Naive thymus-derived CD4-positive, alpha-beta T cell (primary cell): ENCODE measurements around the gene STX7. TPM values are rescaled to one million over a fixed set of nuclear protein-coding genes. Genes with fewer than 3 reads are reported as not detected.

Source experiments
- ATAC-seq: fragments of 150-1000 bp; cut with Tn5 transposase; 2 replicates; pipeline ENCODE4 v1.10.0; 2021; ENCODE audit warnings: mild to moderate bottlenecking, moderate library complexity
- CTCF ChIA-PET: fragments of 350-600 bp; sonication (Branson Sonifier 250); formaldehyde crosslinking; loops from one replicate; lab custom pipeline; 2021; ENCODE audit warnings: antibody characterized with exemption; lab: Charles Lee
- POLR2A ChIA-PET: fragments of 350-600 bp; sonication (Branson Sonifier 250); formaldehyde crosslinking; loops from one replicate; lab custom pipeline; 2021; ENCODE audit warnings: antibody characterized with exemption, inconsistent platforms; lab: Charles Lee
- DNase-seq, 9 donors: peaks; one replicate each; pipeline versions ENCODE4 v3.0.0 to v3.0.0-alpha.2; 2020 to 2022; ENCODE audit warnings: mixed read lengths in 1 of 9
- H3K27ac ChIP-seq: one replicate; pipeline ENCODE4 v1.7.0; 2013; ENCODE audit warnings: mild to moderate bottlenecking, low read depth, low read length, moderate library complexity
- H3K27me3 ChIP-seq, 2 donors: one replicate each; pipeline ENCODE4 v1.7.0; 2013; ENCODE audit warnings: low read length in 2 of 2, mild to moderate bottlenecking in 2 of 2, moderate library complexity in 2 of 2; ENCODE audit not compliant: control insufficient read depth in 2 of 2, insufficient read depth in 2 of 2
- H3K36me3 ChIP-seq, 3 experiments: 1 replicate in 2 of 3; 2 replicates in 1 of 3; pipeline ENCODE4 v1.7.0; 2013; ENCODE audit warnings: low read length in 3 of 3, mild to moderate bottlenecking in 3 of 3, moderate library complexity in 1 of 3; ENCODE audit not compliant: insufficient read depth in 3 of 3, control insufficient read depth in 2 of 3
- H3K4me1 ChIP-seq, 2 donors: one replicate each; pipeline ENCODE4 v1.7.0; 2013; ENCODE audit warnings: low read length in 2 of 2, mild to moderate bottlenecking in 2 of 2, moderate library complexity in 1 of 2; ENCODE audit not compliant: control insufficient read depth in 2 of 2, insufficient read depth in 2 of 2
- H3K4me3 ChIP-seq: 2 replicates; pipeline ENCODE4 v1.7.0; 2013; ENCODE audit warnings: mild to moderate bottlenecking, low read length
- H3K9me3 ChIP-seq, 3 experiments: 1 replicate in 2 of 3; 2 replicates in 1 of 3; pipeline ENCODE4 v1.7.0; 2013; ENCODE audit warnings: low read length in 3 of 3; ENCODE audit not compliant: control insufficient read depth in 2 of 3
- H3K27ac Mint-ChIP-seq, 9 donors: one replicate each; pipeline ENCODE4 v1.8.0; 2020 to 2022; ENCODE audit warnings: mixed read lengths in 9 of 9, mild to moderate bottlenecking in 8 of 9, moderate library complexity in 5 of 9, inconsistent platforms in 2 of 9
- H3K27me3 Mint-ChIP-seq, 5 donors: one replicate each; pipeline ENCODE4 v1.8.0; 2021 to 2022; ENCODE audit warnings: mixed read lengths in 5 of 5, mild to moderate bottlenecking in 1 of 5
- H3K36me3 Mint-ChIP-seq, 5 donors: one replicate each; pipeline ENCODE4 v1.8.0; 2020 to 2022; ENCODE audit warnings: mixed read lengths in 5 of 5, mild to moderate bottlenecking in 3 of 5, inconsistent platforms in 1 of 5
- H3K4me1 Mint-ChIP-seq, 7 donors: one replicate each; pipeline ENCODE4 v1.8.0; 2020 to 2022; ENCODE audit warnings: mixed read lengths in 7 of 7, mild to moderate bottlenecking in 3 of 7, inconsistent platforms in 1 of 7
- H3K4me3 Mint-ChIP-seq, 10 donors: one replicate each; pipeline ENCODE4 v1.8.0; 2020 to 2022; ENCODE audit warnings: mild to moderate bottlenecking in 10 of 10, mixed read lengths in 10 of 10, moderate library complexity in 6 of 10, inconsistent platforms in 2 of 10
- H3K9me3 Mint-ChIP-seq, 11 donors: one replicate each; pipeline ENCODE4 v1.8.0; 2020 to 2022; ENCODE audit warnings: mixed read lengths in 11 of 11, mild to moderate bottlenecking in 4 of 11, inconsistent platforms in 1 of 11, moderate library complexity in 1 of 11
- intact Hi-C, 2 donors: fragments of 100-400 bp; cut with micrococcal nuclease; formaldehyde crosslinking; loops; one replicate each; pipeline ENCODE4 v1.15.1; 2023
- polyA plus RNA-seq, 2 donors: library from polyadenylated mRNA; unstranded; fragments of 300-500 nt; fragmentation: Illumina TruSeq; gene quantifications; one replicate each; pipeline ENCODE4 v1.2.3, GENCODE V29; 2021
- total RNA-seq, 6 experiments: library from RNA in 5 of 6; stranded (reverse) in 5 of 6; gene quantifications; 1 replicate in 5 of 6; 2 replicates in 1 of 6; pipeline ENCODE4 v1.2.3 and lab custom pipeline; 2021 to 2026

STX7 gene
- total and polyA plus RNA-seq, 7 experiments from 2014 or later, result 8.6 to 43.3 (median 18.3) TPM

- H3K36me3 ChIP-seq, result no peaks in the 10 kb centered on the region
- H3K4me3 ChIP-seq, result no peak overlapping the region
- Mint-ChIP-seq H3K4me1 (peaks cover 0 to 12% (median 10%) of the 10 kb centered on the region in 7 donors), H3K36me3 (peaks cover 0 to 12% (median 0%) of the 10 kb centered on the region in 5 donors), H3K9me3 (no peaks in the 10 kb centered on the region), H3K27me3 (no peaks in the 10 kb centered on the region), H3K4me3 (no peak overlapping the region), H3K27ac (peak overlapping the region in 2 of 9 donors; percentile 4 to 24)
- intact Hi-C loops, result loop anchor here (1.0 to 2.0 kb wide), 5 partner anchors 29 to 569 kb away; partner anchors contain the start of gene STX7 (in 1 of the 2)
- H3K27ac ChIP-seq, result no peak overlapping the region
- DNase-seq, result peak in 7 of 9 donors; percentile 37 to 69 (median 61)
- no peaks in the 10 kb centered on the region for H3K4me1 ChIP-seq
- H3K9me3 ChIP-seq, result no peaks in the 10 kb centered on the region
- H3K27me3 ChIP-seq, result no peaks in the 10 kb centered on the region
- ATAC-seq, result peak; percentile 83
- POLR2A ChIA-PET, result no interaction called here
- CTCF ChIA-PET, result interaction anchor here (0.7 to 6.2 kb wide), 14 partner anchors 9 to 1441 kb away, joined by 3 to 72 read pairs (median 4); no protein-coding TSS in a partner anchor
Measured at GRCh38 chr6:132483779-132484679, 28.9 kb downstream of the STX7 start.

- H3K36me3 ChIP-seq, result no peaks in the 10 kb centered on the region
- H3K27ac Mint-ChIP-seq, result no peak overlapping the region
- H3K4me3 ChIP-seq, result no peak overlapping the region
- POLR2A ChIA-PET, result no interaction called here
- H3K4me3 Mint-ChIP-seq, result no peak overlapping the region
- no peak for ATAC-seq
- intact Hi-C loops, result no loop called here
- peaks cover 0 to 9% (median 6%) of the 10 kb centered on the region in 7 donors for H3K4me1 Mint-ChIP-seq
- CTCF ChIA-PET, result interaction anchor here (0.6 to 6.2 kb wide), 4 partner anchors 9 to 558 kb away, joined by 3 to 72 read pairs (median 4); no protein-coding TSS in a partner anchor
- no peaks in the 10 kb centered on the region for H3K9me3 ChIP-seq
- H3K27ac ChIP-seq, result no peak overlapping the region
- H3K4me1 ChIP-seq, result no peaks in the 10 kb centered on the region
- no peaks in the 10 kb centered on the region for H3K9me3 Mint-ChIP-seq
- H3K27me3 Mint-ChIP-seq, result no peaks in the 10 kb centered on the region
- H3K27me3 ChIP-seq, result no peaks in the 10 kb centered on the region
- no peak for DNase-seq
- H3K36me3 Mint-ChIP-seq, result peaks cover 0 to 12% (median 0%) of the 10 kb centered on the region in 5 donors
Measured at GRCh38 chr6:132482581-132482980, 30.3 kb downstream of the STX7 start.

GRCh38 chr6:132481189-132481588 is 31.7 kb downstream of the STX7 start:
- ATAC-seq, result no peak
- H3K36me3 Mint-ChIP-seq, result peaks cover 0 to 7% (median 0%) of the 10 kb centered on the region in 5 donors

GRCh38 chr6:132479131-132479530 is 33.8 kb downstream of the STX7 start:
- ATAC-seq (no peak), DNase-seq (no peak)
- H3K4me3 ChIP-seq, result no peak overlapping the region
- H3K4me3 Mint-ChIP-seq, result no peak overlapping the region
- H3K4me1 Mint-ChIP-seq, result peaks cover 0 to 8% (median 4%) of the 10 kb centered on the region in 7 donors
- no peaks in the 10 kb centered on the region for H3K27me3 Mint-ChIP-seq
- H3K27ac Mint-ChIP-seq, result no peak overlapping the region
- POLR2A ChIA-PET, result no interaction called here
- H3K27me3 ChIP-seq, result no peaks in the 10 kb centered on the region
- H3K27ac ChIP-seq, result no peak overlapping the region
- no peaks in the 10 kb centered on the region for H3K9me3 Mint-ChIP-seq
- peaks cover 0 to 11% (median 0%) of the 10 kb centered on the region in 5 donors for H3K36me3 Mint-ChIP-seq
- intact Hi-C loops, result no loop called here
- no peaks in the 10 kb centered on the region for H3K9me3 ChIP-seq
- H3K36me3 ChIP-seq, result no peaks in the 10 kb centered on the region
- H3K4me1 ChIP-seq, result no peaks in the 10 kb centered on the region
- CTCF ChIA-PET, result interaction anchor here (1.1 kb wide), 1 partner anchor 199 kb away, joined by 3 read pairs; no protein-coding TSS in a partner anchor

More at GRCh38 chr6:132481189-132481588, 31.7 kb downstream of the STX7 start:
- no peak overlapping the region for H3K27ac Mint-ChIP-seq
- ChIA-PET CTCF (interaction anchor here (1.7 kb wide), 1 partner anchor 201 kb away, joined by 11 read pairs; no protein-coding TSS in a partner anchor), POLR2A (no interaction called here)
- no peaks in the 10 kb centered on the region for H3K36me3 ChIP-seq
- H3K27me3 ChIP-seq, result no peaks in the 10 kb centered on the region
- intact Hi-C loops, result no loop called here
- DNase-seq, result no peak
- no peak overlapping the region for H3K4me3 ChIP-seq
- no peaks in the 10 kb centered on the region for H3K9me3 ChIP-seq
- H3K9me3 Mint-ChIP-seq, result no peaks in the 10 kb centered on the region
- H3K4me3 Mint-ChIP-seq, result no peak overlapping the region
- H3K4me1 Mint-ChIP-seq, result peaks cover 0 to 10% (median 6%) of the 10 kb centered on the region in 7 donors
- no peaks in the 10 kb centered on the region for H3K27me3 Mint-ChIP-seq
- no peak overlapping the region for H3K27ac ChIP-seq
- H3K4me1 ChIP-seq, result no peaks in the 10 kb centered on the region

GRCh38 chr6:132478674-132479073 is 34.2 kb downstream of the STX7 start:
- H3K27me3 Mint-ChIP-seq, result no peaks in the 10 kb centered on the region
- no peak overlapping the region for H3K4me3 Mint-ChIP-seq
- no peaks in the 10 kb centered on the region for H3K9me3 Mint-ChIP-seq
- DNase-seq, result no peak
- intact Hi-C loops, result no loop called here
- no peaks in the 10 kb centered on the region for H3K27me3 ChIP-seq
- H3K36me3 ChIP-seq, result no peaks in the 10 kb centered on the region
- H3K36me3 Mint-ChIP-seq, result peaks cover 0 to 11% (median 0%) of the 10 kb centered on the region in 5 donors
- ChIA-PET CTCF (no interaction called here), POLR2A (no interaction called here)
- no peak for ATAC-seq
- no peaks in the 10 kb centered on the region for H3K4me1 ChIP-seq
- no peak overlapping the region for H3K4me3 ChIP-seq
- H3K27ac Mint-ChIP-seq, result no peak overlapping the region
- H3K27ac ChIP-seq, result no peak overlapping the region
- H3K9me3 ChIP-seq, result no peaks in the 10 kb centered on the region
- H3K4me1 Mint-ChIP-seq, result peaks cover 0 to 6% (median 0%) of the 10 kb centered on the region in 7 donors

GRCh38 chr6:132478266-132478665 is 34.6 kb downstream of the STX7 start:
- ChIA-PET POLR2A (no interaction called here), CTCF (no interaction called here)
- H3K27ac ChIP-seq, result no peak overlapping the region
- Mint-ChIP-seq H3K27me3 (no peaks in the 10 kb centered on the region), H3K4me3 (no peak overlapping the region), H3K4me1 (peaks cover 0 to 6% (median 0%) of the 10 kb centered on the region in 7 donors), H3K9me3 (no peaks in the 10 kb centered on the region), H3K27ac (no peak overlapping the region), H3K36me3 (peaks cover 0 to 11% (median 0%) of the 10 kb centered on the region in 5 donors)
- H3K27me3 ChIP-seq, result no peaks in the 10 kb centered on the region
- no peaks in the 10 kb centered on the region for H3K4me1 ChIP-seq
- H3K9me3 ChIP-seq, result no peaks in the 10 kb centered on the region
- DNase-seq (no peak), ATAC-seq (no peak)
- intact Hi-C loops, result no loop called here
- no peak overlapping the region for H3K4me3 ChIP-seq
- H3K36me3 ChIP-seq, result no peaks in the 10 kb centered on the region
